Large intestine (tissue), 3 donors: ENCODE results near the gene E2F1. TPM values are rescaled to one million over a fixed set of nuclear protein-coding genes. Genes with fewer than 3 reads are reported as not detected.

Experiments used
- DNase-seq, 2 donors: peaks; one replicate each; pipeline versions ENCODE4 v3.0.0 to v3.0.0-alpha.2; 2013
- H3K27ac ChIP-seq: one replicate; pipeline ENCODE4 v1.5.1; 2013; ENCODE audit warnings: low read length
- H3K27me3 ChIP-seq: 2 replicates; pipeline ENCODE4 v1.6.1; 2013; ENCODE audit warnings: low read length; ENCODE audit not compliant: control insufficient read depth, insufficient read depth
- H3K36me3 ChIP-seq: 2 replicates; pipeline ENCODE4 v1.6.1; 2013; ENCODE audit warnings: low read length; ENCODE audit not compliant: control insufficient read depth, insufficient read depth
- H3K4me1 ChIP-seq: one replicate; pipeline ENCODE4 v1.6.1; 2013; ENCODE audit warnings: low read length; ENCODE audit not compliant: control insufficient read depth, insufficient read depth
- H3K4me3 ChIP-seq: one replicate; pipeline ENCODE4 v1.5.1; 2013; ENCODE audit warnings: low read length
- H3K9me3 ChIP-seq: one replicate; pipeline ENCODE4 v1.6.1; 2013; ENCODE audit warnings: mild to moderate bottlenecking, low read depth, low read length, moderate library complexity; ENCODE audit not compliant: control insufficient read depth
- WGBS: methylation state at CpG from one replicate; pipeline ENCODE4 v1.1.5; 2013; ENCODE audit warnings: low lambda C conversion rate; ENCODE audit not compliant: insufficient coverage; 5-methylcytosine and 5-hydroxymethylcytosine counted together
- polyA plus RNA-seq: library from polyadenylated mRNA; unstranded; fragments of 120-200 nt; gene quantifications from one replicate; pipeline ENCODE4 v1.2.1, GENCODE V29; 2013

E2F1 gene
- polyA plus RNA-seq, 1 donor, result 8.5 TPM

- Histone ChIP-seq H3K4me1 (peaks cover 38% of the 10 kb centered on the region), H3K9me3 (peaks cover 3% of the 10 kb centered on the region), H3K27ac (no peak overlapping the region), H3K4me3 (no peak overlapping the region), H3K27me3 (no peaks in the 10 kb centered on the region), H3K36me3 (peaks cover 24% of the 10 kb centered on the region)
- no peak for DNase-seq
- no CpG with 5 or more reads among the region's 6 CpGs for WGBS
These were observed 15.3 kb downstream of the E2F1 start for GRCh38 chr20:33670715-33671499.

GRCh38 chr20:33669873-33670640 is 16.1 kb downstream of the E2F1 start:
- WGBS, result no CpG with 5 or more reads among the region's 13 CpGs
- H3K36me3 ChIP-seq, result peaks cover 24% of the 10 kb centered on the region
- no peak for DNase-seq
- H3K4me1 ChIP-seq, result peaks cover 30% of the 10 kb centered on the region
- H3K27me3 ChIP-seq, result no peaks in the 10 kb centered on the region
- no peak overlapping the region for H3K27ac ChIP-seq
- H3K9me3 ChIP-seq, result peaks cover 3% of the 10 kb centered on the region
- H3K4me3 ChIP-seq, result no peak overlapping the region

GRCh38 chr20:33669224-33669623 is 17.0 kb downstream of the E2F1 start:
- peaks cover 29% of the 10 kb centered on the region for H3K4me1 ChIP-seq

GRCh38 chr20:33668466-33669155 is 17.6 kb downstream of the E2F1 start:
- 80% methylated on average over 1 of the region's 13 CpGs for WGBS
- no peak for DNase-seq
- Histone ChIP-seq H3K4me3 (no peak overlapping the region), H3K36me3 (peaks cover 24% of the 10 kb centered on the region), H3K27ac (no peak overlapping the region), H3K27me3 (no peaks in the 10 kb centered on the region), H3K4me1 (peaks cover 32% of the 10 kb centered on the region), H3K9me3 (peaks cover 3% of the 10 kb centered on the region)

More at GRCh38 chr20:33669224-33669623, 17.0 kb downstream of the E2F1 start:
- no peak for DNase-seq
- H3K9me3 ChIP-seq, result peaks cover 3% of the 10 kb centered on the region
- peaks cover 24% of the 10 kb centered on the region for H3K36me3 ChIP-seq
- no peak overlapping the region for H3K27ac ChIP-seq
- H3K4me3 ChIP-seq, result no peak overlapping the region
- no peaks in the 10 kb centered on the region for H3K27me3 ChIP-seq
- no CpG with 5 or more reads among the region's 5 CpGs for WGBS

- H3K36me3 ChIP-seq, result peaks cover 24% of the 10 kb centered on the region
- no CpG with 5 or more reads among the region's 47 CpGs for WGBS
- peaks cover 3% of the 10 kb centered on the region for H3K9me3 ChIP-seq
- peak overlapping the region; percentile 49 for H3K4me3 ChIP-seq
- H3K27me3 ChIP-seq, result no peaks in the 10 kb centered on the region
- H3K4me1 ChIP-seq, result peaks cover 27% of the 10 kb centered on the region
- peak overlapping the region; percentile 83 for H3K27ac ChIP-seq
- DNase-seq, result peak; percentile 62 to 80
These were observed 18.3 kb downstream of the E2F1 start for GRCh38 chr20:33667676-33668465.

- no CpG with 5 or more reads among the region's 55 CpGs for WGBS
- peaks cover 27% of the 10 kb centered on the region for H3K4me1 ChIP-seq
- peaks cover 3% of the 10 kb centered on the region for H3K9me3 ChIP-seq
- H3K27ac ChIP-seq, result peak overlapping the region; percentile 83
- peaks cover 24% of the 10 kb centered on the region for H3K36me3 ChIP-seq
- peak in 1 of 2 donors; percentile 67 for DNase-seq
- no peaks in the 10 kb centered on the region for H3K27me3 ChIP-seq
- peak overlapping the region; percentile 49 for H3K4me3 ChIP-seq
These were observed 18.9 kb downstream of the E2F1 start for GRCh38 chr20:33667245-33667675.

- peak; percentile 96 to 98 for DNase-seq
- peaks cover 3% of the 10 kb centered on the region for H3K9me3 ChIP-seq
- H3K4me3 ChIP-seq, result peak within 1 kb of the TSS; percentile 49
- peak within 1 kb of the TSS; percentile 83 for H3K27ac ChIP-seq
- no peaks in the 10 kb centered on the region for H3K27me3 ChIP-seq
- peaks cover 20% of the 10 kb centered on the region for H3K36me3 ChIP-seq
- H3K4me1 ChIP-seq, result peaks cover 27% of the 10 kb centered on the region
- no CpG with 5 or more reads among the region's 50 CpGs for WGBS
These were observed 19.6 kb downstream of the E2F1 start, which contains the start of gene ACTL10 for GRCh38 chr20:33666293-33667244. Gene ACTL10 (plus strand): TSS chr20:33666943. CDS start chr20:33667498, 555 bp downstream.

- no peak overlapping the region for H3K27ac ChIP-seq
- peaks cover 27% of the 10 kb centered on the region for H3K4me1 ChIP-seq
These were observed 21.4 kb downstream of the E2F1 start for GRCh38 chr20:33664762-33665144.

More at GRCh38 chr20:33664762-33665144, 21.4 kb downstream of the E2F1 start:
- peaks cover 21% of the 10 kb centered on the region for H3K36me3 ChIP-seq
- no peaks in the 10 kb centered on the region for H3K27me3 ChIP-seq
- H3K9me3 ChIP-seq, result peaks cover 4% of the 10 kb centered on the region
- WGBS, result no CpG with 5 or more reads among the region's 2 CpGs
- no peak for DNase-seq
- H3K4me3 ChIP-seq, result no peak overlapping the region
